Loucy (cell line): ENCODE measurements around the gene IRF9.

Source experiments
- H2AFZ ChIP-seq: fragments of 200-600 bp; sonication (generic); 2 replicates; pipeline ENCODE4 v1.6.0; 2016; ENCODE audit warnings: antibody characterized with exemption, mild to moderate bottlenecking, low read length, moderate library complexity
- H3F3A ChIP-seq: fragments of 200-600 bp; 2 replicates; pipeline ENCODE4 v1.6.0; 2016; ENCODE audit warnings: antibody characterized with exemption, low read depth, mild to moderate bottlenecking
- H3K27me3 ChIP-seq: fragments of 200-600 bp; sonication (generic); 2 replicates; pipeline ENCODE4 v1.6.1; 2014; ENCODE audit warnings: low read length, mild to moderate bottlenecking; ENCODE audit not compliant: insufficient read depth, poor library complexity, severe bottlenecking
- H3K36me3 ChIP-seq: fragments of 200-600 bp; sonication (generic); 2 replicates; pipeline ENCODE4 v1.6.1; 2016; ENCODE audit warnings: low read length; ENCODE audit not compliant: insufficient read depth
- H3K4me1 ChIP-seq: fragments of 200-600 bp; sonication (generic); 2 replicates; pipeline ENCODE4 v1.5.1; 2014; ENCODE audit warnings: low read length, mild to moderate bottlenecking; ENCODE audit not compliant: insufficient read depth, poor library complexity, severe bottlenecking
- H3K4me2 ChIP-seq: fragments of 200-600 bp; sonication (generic); 2 replicates; pipeline ENCODE4 v1.6.0; 2014; ENCODE audit warnings: antibody characterized with exemption, low read length, low read depth, mild to moderate bottlenecking; ENCODE audit not compliant: poor library complexity, severe bottlenecking
- H3K4me3 ChIP-seq: fragments of 200-600 bp; sonication (generic); 2 replicates; pipeline ENCODE4 v1.5.1; 2014; ENCODE audit warnings: low read length, mild to moderate bottlenecking, mixed read lengths; ENCODE audit not compliant: poor library complexity, severe bottlenecking
- H3K79me2 ChIP-seq: fragments of 200-600 bp; sonication (generic); 2 replicates; pipeline ENCODE4 v1.6.1; 2014; ENCODE audit warnings: low read length; ENCODE audit not compliant: insufficient read depth
- H3K9ac ChIP-seq: fragments of 200-600 bp; sonication (generic); 2 replicates; pipeline ENCODE4 v1.6.0; 2014; ENCODE audit warnings: mild to moderate bottlenecking, low read depth, low read length, moderate library complexity; ENCODE audit not compliant: poor library complexity, severe bottlenecking
- H3K9me2 ChIP-seq: fragments of 200-600 bp; sonication (generic); replicated peaks from 2 replicates; pipeline ENCODE4 v1.6.1; 2016; ENCODE audit warnings: low read depth, low read length, mixed read lengths
- H3K9me3 ChIP-seq: fragments of 200-600 bp; sonication (generic); 2 replicates; pipeline ENCODE4 v1.6.1; 2014; ENCODE audit warnings: mild to moderate bottlenecking, antibody characterized with exemption, low read length, low read depth; ENCODE audit not compliant: insufficient read depth
- H4K20me1 ChIP-seq: fragments of 200-600 bp; sonication (generic); 2 replicates; pipeline ENCODE4 v1.6.0; 2014; ENCODE audit warnings: antibody characterized with exemption, low read length, mild to moderate bottlenecking; ENCODE audit not compliant: insufficient read depth, poor library complexity, severe bottlenecking
- CTCF ChIP-seq: fragments of 200-600 bp; sonication (generic); conservative IDR thresholded peaks from 2 replicates; pipeline ENCODE4 v1.5.1; 2014; ENCODE audit warnings: mild to moderate bottlenecking, antibody characterized with exemption, low read length
- EZH2phosphoT487 ChIP-seq: fragments of 200-600 bp; IDR thresholded peaks from 2 replicates; pipeline ENCODE4 v1.6.1; 2018; ENCODE audit warnings: antibody characterized with exemption, mild to moderate bottlenecking, moderate library complexity, borderline replicate concordance

IRF9 gene

GRCh38 chr14:24190416-24190815 is 29.4 kb downstream of the IRF9 start:
- H3K4me1 ChIP-seq, result peaks cover 22% of the 10 kb centered on the region
- no peaks in the 10 kb centered on the region for H3K27me3 ChIP-seq
- H3K9me2 ChIP-seq, result no peaks in the 10 kb centered on the region
- H4K20me1 ChIP-seq, result no peaks in the 10 kb centered on the region
- H2AFZ ChIP-seq, result no peak overlapping the region
- no peaks in the 10 kb centered on the region for H3K9me3 ChIP-seq
- no peaks in the 10 kb centered on the region; the same call in 1 of the 2 replicates for H3K36me3 ChIP-seq
- H3K79me2 ChIP-seq, result peaks cover 32% of the 10 kb centered on the region
- no peak overlapping the region for H3K9ac ChIP-seq
- TF ChIP-seq EZH2phosphoT487 (no peak), CTCF (no peak)
- H3K4me3 ChIP-seq, result no peak overlapping the region
- H3F3A ChIP-seq, result no peaks in the 10 kb centered on the region
- no peak overlapping the region for H3K4me2 ChIP-seq

GRCh38 chr14:24192933-24193332 is 31.9 kb downstream of the IRF9 start:
- H3K36me3 ChIP-seq, result no peaks in the 10 kb centered on the region
- peaks cover 30% of the 10 kb centered on the region for H3K4me1 ChIP-seq
- TF ChIP-seq CTCF (no peak), EZH2phosphoT487 (no peak)
- H3K9ac ChIP-seq, result no peak overlapping the region
- no peaks in the 10 kb centered on the region for H3K9me2 ChIP-seq
- peak overlapping the region; percentile 26 for H3K4me2 ChIP-seq
- H4K20me1 ChIP-seq, result no peaks in the 10 kb centered on the region
- H3K9me3 ChIP-seq, result no peaks in the 10 kb centered on the region
- no peak overlapping the region for H2AFZ ChIP-seq
- peaks cover 48% of the 10 kb centered on the region for H3K79me2 ChIP-seq
- no peak overlapping the region for H3K4me3 ChIP-seq
- H3F3A ChIP-seq, result no peaks in the 10 kb centered on the region
- no peaks in the 10 kb centered on the region for H3K27me3 ChIP-seq

DNA sequence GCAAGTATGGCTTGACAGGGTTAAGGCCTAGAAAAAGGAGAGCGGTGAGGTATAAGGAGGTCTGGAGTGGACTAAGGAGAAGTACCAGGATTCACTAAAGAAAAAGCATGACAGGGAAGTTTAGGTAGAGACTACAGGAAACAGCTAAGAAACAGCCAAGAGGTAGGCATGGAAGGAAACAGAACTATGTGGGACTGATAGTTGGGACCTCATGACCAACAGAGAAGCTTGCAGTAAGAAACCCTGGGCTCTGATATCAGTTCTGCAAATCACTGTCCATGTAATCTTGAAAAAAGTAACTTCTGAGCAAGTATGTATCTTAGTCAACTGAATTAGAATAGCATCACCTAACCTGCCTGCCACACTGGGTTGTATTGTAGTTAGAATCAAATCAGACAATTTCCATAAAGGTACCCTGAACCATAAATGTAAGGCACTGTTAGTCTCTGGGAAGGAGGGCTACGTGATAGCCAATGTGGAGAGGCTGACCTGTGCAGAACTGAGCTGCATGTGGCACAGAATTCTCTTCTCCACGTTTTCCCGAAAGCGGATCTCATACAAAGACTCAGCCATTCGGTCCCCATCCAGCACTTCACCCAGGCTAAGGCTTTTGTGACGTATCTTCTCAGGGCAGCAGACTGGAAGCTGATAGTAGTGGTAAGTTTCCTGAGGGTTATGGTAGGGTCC is 33.3 kb downstream of the IRF9 start:
- Histone ChIP-seq H3K4me1 (peaks cover 25% of the 10 kb centered on the region), H3K4me2 (peak overlapping the region; percentile 99), H2AFZ (no peak overlapping the region), H3F3A (no peaks in the 10 kb centered on the region), H3K36me3 (no peaks in the 10 kb centered on the region), H4K20me1 (no peaks in the 10 kb centered on the region), H3K9ac (peak overlapping the region; percentile 92), H3K27me3 (no peaks in the 10 kb centered on the region), H3K9me2 (no peaks in the 10 kb centered on the region), H3K9me3 (no peaks in the 10 kb centered on the region), H3K4me3 (peak overlapping the region; percentile 92), H3K79me2 (peaks cover 48% of the 10 kb centered on the region)
- TF ChIP-seq CTCF (no peak), EZH2phosphoT487 (no peak)
